HFFc6 (cell line): Measurements from ENCODE around the gene LIN9. TPM values are rescaled to one million over a fixed set of nuclear protein-coding genes. Genes with fewer than 3 reads are reported as not detected.

Source experiments
- DNase-seq: peaks from one replicate; pipeline ENCODE4 v3.0.0-alpha.2; 2018
- H3K27ac Mint-ChIP-seq: 2 replicates; pipeline ENCODE4 v1.8.0; 2020; ENCODE audit warnings: mild to moderate bottlenecking, mixed read lengths
- H3K27me3 Mint-ChIP-seq: 2 replicates; pipeline ENCODE4 v1.8.0; 2021; ENCODE audit warnings: mild to moderate bottlenecking, moderate library complexity, mixed read lengths; ENCODE audit not compliant: insufficient read depth
- H3K36me3 Mint-ChIP-seq: 2 replicates; pipeline ENCODE4 v1.8.0; 2021; ENCODE audit warnings: low read depth, mixed read lengths
- H3K4me1 Mint-ChIP-seq: 2 replicates; pipeline ENCODE4 v1.8.0; 2020; ENCODE audit warnings: low read depth, mixed read lengths
- H3K4me3 Mint-ChIP-seq: 2 replicates; pipeline ENCODE4 v1.8.0; 2020; ENCODE audit warnings: mild to moderate bottlenecking, moderate library complexity, mixed read lengths
- H3K9me3 Mint-ChIP-seq: 2 replicates; pipeline ENCODE4 v1.8.0; 2020; ENCODE audit warnings: mild to moderate bottlenecking, mixed read lengths
- total RNA-seq, 6 experiments: library from RNA; stranded (reverse); fragmentation: NEBNext Ultra II Directional; extraction: Animal tissue kit (Norgen Biotek cat#: 25700); gene quantifications; 2 replicates in 1 of 6; 3 replicates in 5 of 6; pipeline ENCODE4 v1.2.3, GENCODE V29; 2021
- TF ChIP-seq, protein P1 (sequence below): fragments of 200-600 bp; sonication (generic); IDR thresholded peaks from 2 replicates; pipeline ENCODE4 v1.5.0; 2021; ENCODE audit warnings: antibody characterized with exemption, mild to moderate bottlenecking

Gene LIN9
- total RNA-seq, 6 experiments from 2014 or later, result 3.6 to 5.2 (median 4.5) TPM

DNA sequence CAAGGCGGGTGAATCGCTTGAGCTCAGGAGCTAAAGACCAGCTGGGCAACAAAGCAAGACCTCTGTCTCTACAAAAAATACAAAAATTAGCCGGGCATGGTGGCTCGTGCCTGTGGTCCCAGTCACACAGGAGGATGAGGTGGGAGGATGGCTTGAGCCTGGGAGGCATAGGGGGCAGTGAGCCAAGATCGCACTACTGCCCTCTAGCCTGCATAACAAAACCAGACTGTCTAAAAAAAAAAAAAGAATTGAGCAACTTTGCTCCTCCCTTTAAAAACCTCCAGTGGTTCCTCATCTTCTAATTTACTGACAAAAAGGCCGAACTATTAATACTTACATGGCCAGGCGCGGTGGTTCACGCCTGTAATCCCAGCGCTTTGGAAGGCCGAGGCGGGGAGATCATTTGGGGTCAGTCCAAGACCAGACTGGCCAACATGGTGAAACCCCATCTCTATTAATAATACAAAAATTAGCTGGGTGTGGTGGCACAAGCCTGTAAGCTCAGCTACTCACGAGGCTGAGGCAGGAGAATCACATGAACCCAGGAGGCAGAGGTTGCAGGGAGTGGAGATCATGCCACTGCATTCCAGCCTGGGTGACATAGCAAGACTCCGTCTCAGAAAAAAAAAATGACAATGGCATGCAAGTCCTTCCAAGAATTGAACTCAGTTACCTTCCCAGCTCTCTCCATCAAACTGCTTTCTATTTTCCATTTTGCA, 126.8 kb downstream of the LIN9 start:
- TF ChIP-seq, protein P1, sequence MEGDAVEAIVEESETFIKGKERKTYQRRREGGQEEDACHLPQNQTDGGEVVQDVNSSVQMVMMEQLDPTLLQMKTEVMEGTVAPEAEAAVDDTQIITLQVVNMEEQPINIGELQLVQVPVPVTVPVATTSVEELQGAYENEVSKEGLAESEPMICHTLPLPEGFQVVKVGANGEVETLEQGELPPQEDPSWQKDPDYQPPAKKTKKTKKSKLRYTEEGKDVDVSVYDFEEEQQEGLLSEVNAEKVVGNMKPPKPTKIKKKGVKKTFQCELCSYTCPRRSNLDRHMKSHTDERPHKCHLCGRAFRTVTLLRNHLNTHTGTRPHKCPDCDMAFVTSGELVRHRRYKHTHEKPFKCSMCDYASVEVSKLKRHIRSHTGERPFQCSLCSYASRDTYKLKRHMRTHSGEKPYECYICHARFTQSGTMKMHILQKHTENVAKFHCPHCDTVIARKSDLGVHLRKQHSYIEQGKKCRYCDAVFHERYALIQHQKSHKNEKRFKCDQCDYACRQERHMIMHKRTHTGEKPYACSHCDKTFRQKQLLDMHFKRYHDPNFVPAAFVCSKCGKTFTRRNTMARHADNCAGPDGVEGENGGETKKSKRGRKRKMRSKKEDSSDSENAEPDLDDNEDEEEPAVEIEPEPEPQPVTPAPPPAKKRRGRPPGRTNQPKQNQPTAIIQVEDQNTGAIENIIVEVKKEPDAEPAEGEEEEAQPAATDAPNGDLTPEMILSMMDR, result peak; percentile 73
- peak; percentile 48 for DNase-seq
- H3K4me1 Mint-ChIP-seq, result peaks cover 46% of the 10 kb centered on the region
- peak overlapping the region; percentile 71 for H3K4me3 Mint-ChIP-seq
- peaks cover 40% of the 10 kb centered on the region for H3K36me3 Mint-ChIP-seq
- H3K27ac Mint-ChIP-seq, result peak overlapping the region; percentile 81
- H3K9me3 Mint-ChIP-seq, result no peaks in the 10 kb centered on the region
- no peaks in the 10 kb centered on the region for H3K27me3 Mint-ChIP-seq

Other genes with a start within 250 kb of the LIN9 start
- 100 to 1,000 TPM; 307 to 338 (median 326) TPM for gene H3-3A, start 246.4 kb downstream of the LIN9 start, total RNA-seq
- 10 to 100 TPM; 63.9 to 72.8 (median 70.5) TPM for gene ACBD3, start 122.4 kb downstream of the LIN9 start, total RNA-seq
- under 1 TPM in 1 of 6 experiments, not detected in 5; 0.14 TPM for gene MIXL1, start 85.5 kb downstream of the LIN9 start, total RNA-seq
- 10 to 100 TPM; 62.5 to 95.6 (median 91.9) TPM for gene PARP1, start 98.9 kb upstream of the LIN9 start, total RNA-seq
- gene STUM, start 239.6 kb upstream of the LIN9 start, total RNA-seq, result not detected